Activated CD4-positive, CD25-positive, alpha-beta regulatory T cell treated with anti-CD3 and anti-CD28 coated beads, Interleukin-2, amount 50 U/mL, for 24 hours (primary cell): ENCODE results near the gene FAM47A.

Source experiments
- ATAC-seq, 2 donors: fragments of 150-1000 bp; cut with Tn5 transposase; one replicate each; pipeline ENCODE4 v1.10.0; 2021; ENCODE audit warnings: mild to moderate bottlenecking in 1 of 2, moderate library complexity in 1 of 2

FAM47A gene

GRCh38 chrX:34132028-34132427, at the start of gene FAM47A:
TSS of gene FAM47A (minus strand) at chrX:34132314. CDS start at chrX:34132278, 36 bp downstream.
- no peak for ATAC-seq

- ATAC-seq = no peak
These were observed 15.2 kb upstream of the FAM47A start for GRCh38 chrX:34147345-34147744.

GRCh38 chrX:34146906-34147305, 14.8 kb upstream of the FAM47A start:
- no peak for ATAC-seq

GRCh38 chrX:34144246-34144645, 12.1 kb upstream of the FAM47A start:
- no peak for ATAC-seq

- no peak for ATAC-seq
These were observed 8.7 kb upstream of the FAM47A start for GRCh38 chrX:34140816-34141215.

- no peak for ATAC-seq
These were observed 952 bp downstream of the FAM47A start for GRCh38 chrX:34130980-34131744.

- no peak for ATAC-seq
These were observed 1.6 kb downstream of the FAM47A start for GRCh38 chrX:34130501-34130900.

GRCh38 chrX:34126011-34126410, 6.1 kb downstream of the FAM47A start:
- ATAC-seq = no peak

- no peak for ATAC-seq
These were observed 13.0 kb downstream of the FAM47A start for GRCh38 chrX:34119122-34119521.

GRCh38 chrX:34112459-34112858, 19.7 kb downstream of the FAM47A start:
- ATAC-seq = no peak
